HG02943 (cell line): ENCODE data around the gene MAPKAP1.
"Not testable (repeated sequence)": the region's sequence is repeated elsewhere in the genome, so short reads cannot be mapped to it uniquely, and the experiment has no call there.

Experiments used
- ATAC-seq: cut with Tn5 transposase; IDR thresholded peaks from one replicate; pipeline ENCODE4 v1.9.1; 2021; ENCODE audit warnings: mild to moderate bottlenecking, low read depth, moderate library complexity; ENCODE audit not compliant: unreplicated experiment

The MAPKAP1 gene

DNA sequence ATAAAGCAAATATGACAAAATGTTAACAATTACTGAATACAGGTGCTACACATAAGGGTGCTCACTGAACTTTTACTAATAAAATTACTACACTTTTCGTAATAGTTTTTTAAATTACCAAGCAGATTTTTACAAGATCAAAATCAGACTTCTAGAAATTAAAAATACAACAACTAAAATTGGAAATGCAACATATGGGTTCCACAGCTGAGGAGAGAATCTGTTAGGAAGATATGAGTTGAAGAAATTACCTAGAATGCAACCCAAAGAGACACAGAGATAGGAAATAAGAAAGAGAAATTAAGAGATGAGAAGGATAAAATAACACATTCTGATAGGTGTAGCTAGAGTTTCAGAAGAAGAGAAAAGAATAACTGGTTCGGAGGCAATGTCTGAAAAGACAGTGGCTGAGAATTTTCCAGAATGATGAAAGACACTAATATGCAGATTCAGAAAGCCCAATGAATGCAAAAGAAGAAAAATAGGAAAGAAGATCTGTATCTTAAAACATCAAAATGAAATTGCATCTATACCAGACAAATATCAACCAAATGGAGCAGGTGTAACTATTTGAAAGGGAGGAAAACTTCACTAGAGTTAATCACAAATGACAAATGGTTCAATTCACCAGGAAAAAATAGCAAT is 95.8 kb downstream of the MAPKAP1 start:
- ATAC-seq: no peak

DNA sequence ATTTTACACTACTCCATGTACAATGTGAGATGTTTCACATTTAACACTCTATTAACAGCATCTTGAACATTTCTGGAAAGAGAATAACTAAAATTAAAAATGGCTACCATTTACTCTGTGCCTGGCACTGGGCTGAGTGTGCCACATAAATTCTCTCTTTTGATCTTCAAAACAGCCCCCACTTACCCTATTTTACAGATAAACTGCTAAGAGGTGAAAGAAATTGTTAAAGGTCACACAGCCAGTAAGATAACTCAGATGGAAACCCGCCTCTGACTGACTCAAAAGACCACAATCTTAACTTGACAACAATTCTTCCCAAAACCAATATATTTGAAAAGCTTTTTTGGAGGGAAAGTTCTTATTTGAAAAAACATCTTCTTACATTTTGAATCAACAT is 97.3 kb downstream of the MAPKAP1 start:
- ATAC-seq: no peak

DNA sequence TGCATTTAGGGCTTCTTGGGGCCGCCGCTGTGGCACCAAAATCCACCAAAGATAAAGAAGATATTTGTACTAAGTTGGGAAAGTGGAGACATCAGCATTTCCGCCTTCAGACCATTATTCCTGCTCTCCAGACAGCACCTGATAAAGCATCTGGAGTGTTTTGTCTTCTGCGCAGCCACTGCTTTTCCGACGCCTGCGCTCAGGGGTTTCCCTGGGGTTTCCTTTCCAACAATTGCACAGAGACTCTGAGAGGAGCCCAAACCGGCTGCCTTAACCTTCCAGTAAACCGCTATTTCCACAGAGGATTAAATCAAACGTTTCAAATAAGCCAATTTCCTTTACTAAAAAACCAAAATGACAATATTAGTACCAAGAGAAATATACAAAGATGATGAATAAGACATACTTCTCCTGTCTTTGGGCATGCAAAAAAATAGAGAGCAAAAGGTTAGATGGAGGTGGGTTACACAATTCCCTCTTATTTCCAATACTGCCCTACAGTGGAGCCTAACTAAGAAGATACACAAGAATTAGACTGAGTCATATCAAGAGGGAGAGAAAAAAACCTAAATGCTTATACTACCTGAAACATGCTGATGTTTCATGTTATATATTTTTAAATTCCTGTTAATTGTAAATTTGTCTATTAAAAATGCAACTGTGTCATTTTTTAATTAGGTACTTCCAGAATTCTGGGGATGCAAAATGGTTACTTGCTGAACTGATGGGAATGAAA is 98.4 kb downstream of the MAPKAP1 start:
- no peak for ATAC-seq

DNA sequence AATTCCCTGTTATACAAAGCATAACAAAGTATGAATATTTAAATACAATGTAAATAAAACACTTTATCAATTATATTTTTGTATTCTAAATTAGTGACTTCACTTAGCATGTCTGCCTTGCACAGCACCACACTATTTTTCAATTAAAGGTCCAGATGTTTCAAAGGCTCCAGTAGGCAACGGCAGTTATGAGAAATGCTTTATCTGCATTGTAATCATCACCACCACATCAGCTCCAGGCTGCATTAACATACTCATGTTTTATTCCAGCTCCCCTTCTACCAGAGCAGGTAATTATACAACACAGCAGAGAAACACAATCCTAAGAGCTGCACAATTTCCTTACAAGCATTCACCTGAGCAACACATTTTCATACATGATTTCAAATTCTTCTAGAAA is 102.8 kb downstream of the MAPKAP1 start:
- ATAC-seq: no peak

DNA sequence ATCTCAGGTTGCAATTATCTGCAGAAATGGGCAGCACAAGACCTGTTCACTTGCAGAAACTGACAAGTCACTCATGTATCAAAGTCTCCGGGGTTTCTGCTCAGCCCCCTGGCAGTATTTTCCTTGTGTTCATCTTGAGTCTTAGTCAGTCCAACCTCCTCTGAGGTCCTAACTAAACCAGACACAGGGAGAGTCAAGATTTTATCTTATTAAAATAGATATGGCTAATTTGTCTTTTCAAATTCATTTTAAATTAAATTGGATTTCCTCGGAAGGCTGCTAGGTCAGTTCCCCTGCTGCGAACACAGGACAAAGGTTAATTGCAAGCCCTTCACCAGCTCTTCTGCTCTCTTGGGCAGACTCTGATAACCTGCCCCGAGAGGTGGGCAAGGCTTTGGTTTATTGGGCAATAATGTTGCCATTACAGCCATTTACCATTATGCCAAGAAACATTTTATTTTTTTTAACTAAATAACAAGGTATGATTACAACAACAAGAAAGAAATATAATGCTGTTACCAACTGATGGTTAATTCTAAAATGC is 103.5 kb downstream of the MAPKAP1 start:
- ATAC-seq: no peak

DNA sequence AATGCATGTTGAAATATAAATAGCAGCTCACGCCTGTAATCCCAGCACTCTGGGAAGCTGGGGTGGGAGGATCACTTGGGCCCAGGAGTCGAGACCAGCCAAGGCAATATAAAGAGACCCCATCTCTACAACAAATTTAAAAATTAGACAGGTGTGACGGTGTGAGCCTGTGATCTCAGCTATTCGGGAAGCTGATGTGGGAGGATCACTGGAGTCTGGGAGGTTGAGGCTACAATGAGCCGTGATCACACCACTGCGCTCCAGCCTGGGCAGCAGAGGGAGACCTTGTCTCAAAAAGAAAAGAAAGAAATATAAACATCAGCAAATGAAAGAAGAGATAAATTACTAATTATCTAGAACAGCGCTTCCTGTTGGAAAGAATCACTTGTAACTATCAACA is 105.0 kb downstream of the MAPKAP1 start:
- ATAC-seq: no peak

DNA sequence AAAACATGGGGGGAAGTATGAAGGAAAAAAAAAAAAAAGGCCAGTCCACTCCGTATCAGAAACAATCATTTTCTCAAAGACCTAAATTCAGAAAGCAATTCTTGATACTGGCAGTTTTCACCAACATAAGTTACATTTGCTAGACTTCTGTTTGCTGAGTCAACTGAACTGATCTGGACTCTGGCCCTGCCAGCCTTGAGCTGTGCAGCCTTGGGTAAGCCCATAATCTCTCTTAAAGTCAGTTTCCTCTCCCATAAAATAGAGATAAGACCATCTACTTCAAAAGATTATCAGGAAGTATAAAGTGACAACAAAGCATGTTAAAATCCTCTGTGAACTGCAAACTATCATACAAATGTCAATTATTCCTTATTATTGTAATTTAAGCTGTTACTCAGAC is 106.8 kb downstream of the MAPKAP1 start:
- no peak for ATAC-seq

DNA sequence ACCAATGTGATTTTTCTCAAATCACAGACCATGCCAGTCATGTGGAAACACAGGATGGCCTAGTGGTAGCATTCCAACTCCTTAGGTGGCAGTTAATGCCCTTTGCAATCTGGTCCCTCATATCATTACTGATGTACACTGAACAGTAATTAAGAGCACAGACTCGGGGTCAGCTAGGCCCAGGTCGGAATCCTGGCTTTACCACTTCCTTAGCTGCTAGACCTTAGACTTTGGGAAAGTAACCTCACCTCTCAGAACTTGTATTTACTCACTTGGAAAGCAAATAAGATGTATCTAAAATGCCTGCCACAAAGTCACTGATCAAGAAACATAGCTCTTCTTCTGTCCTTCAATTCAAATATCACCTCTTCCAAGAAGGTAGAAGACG is 112.8 kb downstream of the MAPKAP1 start:
- ATAC-seq: no peak

DNA sequence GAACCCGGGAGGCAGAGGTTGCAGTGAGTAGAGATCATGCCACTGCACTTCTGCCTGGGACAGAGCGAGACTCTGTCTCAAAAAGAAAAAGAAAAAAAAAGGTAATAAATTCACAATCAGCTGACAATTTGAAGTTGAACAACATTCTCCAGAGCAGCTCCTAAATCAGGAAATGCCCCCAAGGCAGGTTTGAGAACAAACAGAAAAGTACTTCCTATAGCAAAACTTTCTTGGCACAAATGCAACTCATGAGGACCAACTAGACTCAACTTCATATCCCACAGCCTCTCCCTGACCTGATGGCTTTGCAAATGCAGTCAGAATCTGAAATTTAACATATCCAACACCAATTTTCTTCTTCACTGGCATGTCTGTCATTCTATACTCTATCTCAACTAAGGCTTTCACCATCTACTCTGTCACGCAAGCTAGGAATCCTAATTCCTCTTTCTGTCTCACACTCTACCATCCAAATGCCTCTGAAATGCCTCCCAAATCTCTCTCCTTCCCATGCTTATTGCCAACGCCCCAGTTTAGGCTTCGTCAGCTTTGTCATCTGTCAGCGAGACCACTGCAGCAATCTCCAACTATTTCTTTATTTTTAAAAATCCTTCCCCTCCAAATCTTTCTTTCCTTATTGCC is 113.3 kb downstream of the MAPKAP1 start:
- no peak for ATAC-seq

DNA sequence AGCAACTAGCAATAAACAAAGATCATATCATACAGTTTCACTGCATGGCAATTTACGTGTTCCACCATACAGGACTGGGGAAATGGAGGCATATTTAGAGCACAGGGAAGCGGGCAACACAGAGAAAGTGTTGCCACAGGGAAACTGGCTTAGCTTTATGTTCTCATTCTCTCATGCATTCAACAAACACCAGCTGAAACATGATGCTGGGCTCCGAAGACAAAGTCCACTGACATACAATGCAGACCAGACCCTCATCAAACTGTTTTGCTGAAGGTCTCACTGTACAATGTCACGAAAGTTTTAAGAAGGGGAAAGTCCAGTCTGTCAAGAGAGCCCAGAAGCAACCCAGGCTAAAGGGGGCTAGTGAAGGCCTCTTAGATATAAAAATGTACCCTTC is 115.1 kb downstream of the MAPKAP1 start:
- no peak for ATAC-seq

DNA sequence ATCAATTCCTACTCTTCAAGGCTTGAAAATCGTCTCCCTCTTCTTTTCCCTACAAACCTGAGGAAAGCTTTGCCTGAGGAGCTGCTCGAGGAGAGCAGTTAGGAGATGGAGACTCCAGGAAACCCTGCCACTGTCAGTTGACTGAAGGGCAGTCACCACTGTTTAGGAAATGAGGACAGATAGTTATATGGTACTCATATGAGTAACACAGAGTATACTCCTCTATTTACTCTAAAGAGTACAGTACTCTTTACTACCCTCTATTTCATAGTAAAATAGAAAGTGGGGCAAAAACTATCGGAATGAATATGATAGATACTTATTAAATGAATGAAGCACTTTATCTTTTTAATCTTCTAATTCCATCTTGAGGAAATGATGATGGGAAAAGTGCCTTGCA is 115.8 kb downstream of the MAPKAP1 start:
- no peak for ATAC-seq

DNA sequence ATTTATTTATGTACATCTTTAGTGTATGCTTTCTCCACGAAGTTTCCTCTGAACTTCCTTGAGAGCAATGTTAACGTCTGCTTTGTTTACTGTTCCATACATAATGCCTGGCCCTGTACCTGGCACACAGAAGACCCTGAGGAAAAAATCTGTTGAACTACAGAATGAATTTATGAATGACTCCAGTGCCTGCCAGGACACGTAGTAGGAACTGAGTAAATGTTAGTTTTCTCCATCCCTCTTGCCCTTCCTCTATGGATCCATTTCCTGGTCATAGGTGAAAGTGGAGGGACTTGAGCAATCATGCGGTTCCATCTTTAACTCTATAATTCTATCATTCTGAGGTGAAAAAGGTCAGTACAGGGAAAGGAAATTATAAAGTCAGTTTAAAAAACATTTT is 117.7 kb downstream of the MAPKAP1 start:
- ATAC-seq: no peak

DNA sequence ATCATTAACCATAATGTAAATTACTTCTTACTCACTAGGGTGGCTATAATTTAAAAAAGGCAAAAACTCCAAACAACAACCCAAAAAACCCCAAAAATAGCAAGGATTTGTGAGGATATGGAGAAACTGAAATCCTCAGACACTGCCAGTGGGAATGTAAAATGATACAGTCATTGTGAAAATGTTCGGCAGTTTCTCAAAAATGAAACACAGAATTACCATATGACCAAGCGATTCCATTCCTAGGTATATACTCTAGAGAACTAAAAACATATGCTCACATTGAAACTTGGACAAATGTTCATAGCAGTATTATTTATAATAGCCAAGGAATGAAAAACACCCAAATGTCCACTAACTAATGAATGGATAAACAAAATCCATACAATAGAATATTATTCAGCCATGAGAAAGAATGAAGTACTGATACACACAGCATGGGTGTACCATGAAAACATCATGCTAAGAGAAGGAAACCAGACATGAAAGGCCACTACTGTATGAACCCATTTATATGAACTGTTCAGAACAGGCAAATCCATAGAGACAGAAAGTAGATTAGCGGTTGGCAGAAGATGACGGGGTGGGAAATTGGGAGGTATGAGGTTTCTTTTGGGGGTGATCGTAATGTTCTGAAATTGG is 119.1 kb downstream of the MAPKAP1 start:
- no peak for ATAC-seq

DNA sequence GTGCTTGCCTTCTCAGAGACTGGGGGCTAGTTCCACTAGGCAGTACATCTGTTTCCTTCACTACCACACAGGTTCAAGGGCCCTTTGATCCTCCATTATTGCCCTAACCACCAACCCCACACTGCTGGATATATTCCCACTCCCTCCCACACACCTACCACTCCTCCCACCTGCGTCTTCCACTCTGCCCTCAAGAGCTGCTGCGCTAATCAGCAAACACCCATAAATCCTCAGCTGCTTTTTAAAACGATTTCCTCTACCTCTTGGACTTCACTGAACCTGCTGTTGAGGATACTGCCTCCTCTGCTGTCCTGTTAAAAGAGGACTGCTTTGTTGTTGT is 120.9 kb downstream of the MAPKAP1 start:
- ATAC-seq: no peak

DNA sequence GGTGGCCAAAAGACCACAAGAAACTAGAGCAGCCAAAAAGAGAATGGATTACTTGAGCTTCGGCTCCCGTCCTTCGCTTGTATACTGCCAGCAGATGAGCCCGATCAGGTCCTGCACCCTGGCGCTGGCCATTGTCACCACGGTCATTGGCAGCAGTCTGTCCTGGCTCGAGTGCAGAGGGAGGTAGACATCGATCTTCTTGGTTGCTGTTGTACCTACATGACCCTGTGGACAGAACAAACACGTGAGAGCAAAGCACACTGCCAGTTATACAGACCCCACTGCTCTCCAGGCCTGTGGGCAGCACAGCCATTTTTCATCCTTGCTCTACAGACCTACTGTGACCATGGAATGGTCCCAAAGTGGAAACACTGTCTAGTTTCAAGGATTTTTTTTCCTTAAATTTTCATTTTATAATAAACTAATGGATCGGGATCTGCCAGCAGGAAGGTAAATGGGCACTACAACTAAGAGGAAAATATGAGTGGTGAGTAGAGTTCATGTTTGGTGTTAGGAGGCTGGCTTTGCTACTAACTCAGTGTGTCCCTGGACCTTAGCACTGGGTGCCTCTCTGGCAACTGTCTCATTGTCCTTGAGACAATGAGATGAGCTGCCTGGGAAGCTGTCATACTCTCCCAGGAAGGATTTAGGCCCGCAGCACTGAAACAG is 121.4 kb downstream of the MAPKAP1 start:
- no peak for ATAC-seq

DNA sequence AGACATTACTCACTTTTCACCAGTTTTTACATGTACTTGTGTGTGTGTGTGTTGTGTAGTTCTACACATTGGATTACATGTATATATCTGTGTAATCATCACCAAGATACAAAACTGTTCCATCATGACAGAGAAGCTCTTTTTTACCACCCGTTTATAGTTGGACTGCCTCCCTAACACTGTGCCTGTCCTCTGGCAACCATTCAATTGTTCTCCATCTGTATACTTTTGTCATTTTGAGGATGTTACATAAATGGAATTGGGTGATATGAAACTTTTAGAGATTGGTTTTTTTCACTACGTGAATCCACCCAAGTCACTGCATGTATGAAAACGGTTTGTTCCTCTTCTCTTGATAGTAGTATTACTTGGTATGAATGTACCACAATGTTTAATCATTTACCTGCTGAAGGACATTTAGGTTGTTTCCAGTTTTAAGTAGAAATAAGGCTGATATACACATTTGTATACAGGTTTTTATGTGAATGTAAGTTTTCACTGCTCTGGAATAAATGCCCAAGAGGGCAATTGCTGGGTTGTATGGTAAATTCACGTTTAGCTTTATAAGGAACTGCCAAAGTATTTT is 126.2 kb downstream of the MAPKAP1 start:
- no peak for ATAC-seq

DNA sequence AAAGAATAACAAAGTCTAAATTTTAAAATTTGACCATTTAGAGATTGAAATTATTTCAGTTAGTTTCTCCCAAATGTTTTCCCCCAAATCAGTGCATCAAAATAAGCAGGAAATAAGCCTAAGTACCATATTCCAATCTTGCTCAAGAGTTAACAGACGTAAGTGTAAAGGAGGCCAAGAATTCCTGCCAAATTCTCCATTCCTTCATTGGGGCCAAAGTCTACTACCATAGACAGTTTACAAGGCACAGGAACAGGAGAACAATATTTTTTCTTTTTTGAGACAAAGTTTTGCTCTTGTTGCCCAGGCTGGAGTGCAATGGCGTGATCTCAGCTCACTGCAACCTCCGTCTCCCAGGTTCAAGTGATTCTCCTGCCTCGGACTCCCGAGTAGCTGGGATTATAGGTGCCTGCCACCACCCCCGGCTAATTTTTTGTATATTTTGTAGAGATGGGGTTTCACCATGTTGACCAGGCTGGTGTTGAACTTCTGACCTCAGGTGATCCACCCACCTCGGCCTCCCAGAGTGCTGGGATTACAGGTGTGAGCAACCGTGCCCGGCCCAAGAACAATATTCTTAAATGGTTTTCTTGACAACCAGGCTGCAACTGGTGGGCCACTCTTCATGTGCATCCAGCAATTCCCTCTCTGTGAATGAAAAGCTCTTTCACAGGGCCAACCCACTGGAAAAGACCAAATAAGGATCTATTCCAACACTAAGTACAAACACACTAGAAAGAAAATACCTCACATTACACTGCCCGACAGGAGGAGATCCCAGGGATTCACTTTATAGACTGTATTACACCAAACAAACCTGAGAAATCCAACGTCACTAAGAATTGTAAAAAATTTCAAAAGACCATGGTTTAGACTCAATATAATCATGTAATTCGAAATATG is 127.7 kb downstream of the MAPKAP1 start:
- ATAC-seq: no peak

DNA sequence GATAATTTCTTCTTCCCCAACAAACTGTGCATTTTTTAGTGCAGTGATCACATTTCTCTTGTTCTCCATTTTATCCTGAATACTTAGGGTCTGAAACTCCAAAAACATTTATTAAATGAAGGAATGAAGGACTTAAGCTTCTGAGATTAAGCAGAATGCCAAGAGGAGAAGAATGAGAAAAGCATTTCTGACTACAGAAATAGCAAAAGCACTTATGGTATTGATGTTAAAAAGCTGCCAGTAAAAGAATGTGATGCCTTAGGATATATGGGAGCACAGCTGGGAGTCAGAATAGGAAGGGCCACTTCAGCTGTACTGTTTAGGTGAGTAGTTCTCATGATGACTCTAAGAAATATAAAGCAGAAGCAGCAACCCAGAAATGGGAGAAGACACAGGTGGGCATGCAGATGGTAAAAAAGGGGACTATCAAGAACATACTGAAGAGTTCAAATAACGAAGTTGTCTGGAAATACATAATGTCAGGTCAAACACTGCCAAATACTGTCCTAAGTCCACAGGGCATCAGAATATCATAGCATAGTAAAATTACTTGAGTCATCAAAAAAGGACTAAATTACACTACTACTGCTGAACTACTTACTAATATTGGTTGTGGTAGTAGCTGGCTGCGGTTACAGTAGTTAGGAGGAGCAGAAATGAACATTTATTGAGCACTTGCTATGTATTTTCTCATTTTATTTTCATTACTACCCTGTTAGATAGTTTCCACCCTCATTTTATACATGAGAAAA is 132.7 kb downstream of the MAPKAP1 start:
- no peak for ATAC-seq

DNA sequence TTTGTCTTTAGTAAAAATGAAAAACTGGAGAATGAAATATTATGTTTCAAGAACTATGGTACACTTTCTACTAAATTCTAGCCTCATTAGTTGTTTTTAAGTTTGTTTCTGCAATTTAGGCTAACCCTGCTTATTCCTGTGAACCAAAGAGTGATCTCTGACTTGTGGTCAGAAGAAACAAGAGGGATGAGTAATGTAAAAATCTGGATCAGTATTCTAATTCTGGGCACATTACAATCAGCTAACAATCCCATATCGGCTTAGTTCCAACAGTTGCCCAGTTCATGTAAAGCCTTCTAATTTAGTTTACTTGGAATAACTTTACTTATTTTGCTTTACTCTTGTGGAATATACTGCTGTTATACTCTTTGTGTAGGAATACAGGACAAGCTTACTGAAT is 134.5 kb downstream of the MAPKAP1 start:
- ATAC-seq: not testable (repeated sequence)
